MCF 10A (cell line): ENCODE results near the gene P2RX2. TPM values are rescaled to one million over a fixed set of nuclear protein-coding genes. Genes with fewer than 3 reads are reported as not detected.

Source experiments
- BruUV-seq: library from RNA; stranded (reverse); fragments of 400-500 nt; replicated peaks from 2 replicates; lab custom pipeline; 2021; lab: Mats Ljungman, UMichigan
- CTCF ChIA-PET: fragments of 300-600 bp; sonication (Branson Sonifier 250); formaldehyde crosslinking; extraction: SDS; loops from one replicate; lab custom pipeline; 2021; ENCODE audit warnings: antibody characterized with exemption, inconsistent platforms; lab: Yijun Ruan, JAX
- POLR2A ChIA-PET: fragments of 300-600, 350-650 bp; sonication (Branson Sonifier 250); formaldehyde crosslinking; extraction: SDS; loops from one replicate; lab custom pipeline; 2020; ENCODE audit warnings: antibody characterized with exemption, inconsistent platforms; lab: Yijun Ruan, JAX
- DNase-seq: peaks from one replicate; pipeline ENCODE4 v3.0.0-alpha.2; 2018; ENCODE audit not compliant: unreplicated experiment
- H3K27ac Mint-ChIP-seq: one replicate; pipeline ENCODE4 v1.8.0; 2022; ENCODE audit warnings: mild to moderate bottlenecking, low read depth, mixed read lengths; ENCODE audit not compliant: unreplicated experiment
- H3K27me3 Mint-ChIP-seq: one replicate; pipeline ENCODE4 v1.8.0; 2022; ENCODE audit warnings: mixed read lengths; ENCODE audit not compliant: insufficient read depth, unreplicated experiment
- H3K36me3 Mint-ChIP-seq: one replicate; pipeline ENCODE4 v1.8.0; 2022; ENCODE audit warnings: mild to moderate bottlenecking, moderate library complexity, mixed read lengths; ENCODE audit not compliant: insufficient read depth, unreplicated experiment
- H3K4me1 Mint-ChIP-seq: one replicate; pipeline ENCODE4 v1.8.0; 2022; ENCODE audit warnings: mixed read lengths; ENCODE audit not compliant: insufficient read depth, unreplicated experiment
- H3K4me3 Mint-ChIP-seq: one replicate; pipeline ENCODE4 v1.8.0; 2022; ENCODE audit warnings: mild to moderate bottlenecking, moderate library complexity, mixed read lengths; ENCODE audit not compliant: unreplicated experiment
- H3K9me3 Mint-ChIP-seq: one replicate; pipeline ENCODE4 v1.8.0; 2022; ENCODE audit warnings: mixed read lengths; ENCODE audit not compliant: unreplicated experiment
- CTCF ChIP-seq: fragments of 200-600 bp; IDR thresholded peaks from one replicate; pipeline ENCODE4 v1.8.0; 2022; ENCODE audit warnings: antibody characterized with exemption, mild to moderate bottlenecking; ENCODE audit not compliant: unreplicated experiment
- intact Hi-C: fragments of 100-400 bp; cut with micrococcal nuclease; formaldehyde crosslinking; loops from 2 replicates; pipeline ENCODE4 v1.14.1; 2022
- total RNA-seq: library from RNA; stranded (reverse); gene quantifications from 2 replicates; pipeline ENCODE4 v1.2.3, GENCODE V29; 2022

The P2RX2 gene
- total RNA-seq, 1 experiment from 2014 or later, result not detected

GRCh38 chr12:132582582-132583410, 35.8 kb upstream of the P2RX2 start:
- Mint-ChIP-seq H3K27me3 (no peaks in the 10 kb centered on the region), H3K9me3 (no peaks in the 10 kb centered on the region), H3K27ac (no peak overlapping the region), H3K4me3 (no peak overlapping the region), H3K4me1 (no peaks in the 10 kb centered on the region), H3K36me3 (peaks cover 18% of the 10 kb centered on the region)
- ChIA-PET CTCF (interaction anchor here (0.6 kb wide), 2 partner anchors 18 to 20 kb away, joined by 3 to 4 read pairs; no protein-coding TSS in a partner anchor), POLR2A (no interaction called here)
- BruUV-seq, result no TSS peak
- no peak for DNase-seq
- intact Hi-C loops, result no loop called here
- TF ChIP-seq CTCF, result no peak

DNA sequence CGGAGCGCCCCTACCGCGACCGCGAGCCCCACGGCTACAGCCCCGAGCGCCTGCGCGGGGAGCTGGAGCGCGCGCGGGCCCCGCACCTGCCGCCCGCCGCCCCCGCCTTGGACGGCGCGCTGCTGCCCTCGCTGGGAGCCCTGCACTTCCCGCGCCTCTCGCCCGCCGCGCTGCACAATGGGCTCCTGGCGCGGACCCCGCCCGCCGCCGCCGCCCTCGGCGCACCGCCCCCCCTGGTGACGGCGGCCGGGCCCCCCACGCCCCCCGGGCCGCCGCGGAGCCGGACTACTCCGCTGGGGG, 35.2 kb upstream of the P2RX2 start:
- Mint-ChIP-seq H3K36me3 (peaks cover 18% of the 10 kb centered on the region), H3K9me3 (no peaks in the 10 kb centered on the region), H3K4me1 (no peaks in the 10 kb centered on the region), H3K4me3 (no peak overlapping the region), H3K27ac (no peak overlapping the region), H3K27me3 (no peaks in the 10 kb centered on the region)
- POLR2A ChIA-PET, result no interaction called here
- intact Hi-C loops, result no loop called here
- TF ChIP-seq CTCF, result no peak
- CTCF ChIA-PET, result no interaction called here
- no peak for DNase-seq
- BruUV-seq, result no TSS peak

GRCh38 chr12:132583736-132584135, 34.8 kb upstream of the P2RX2 start:
- H3K27me3 Mint-ChIP-seq, result no peaks in the 10 kb centered on the region

DNA sequence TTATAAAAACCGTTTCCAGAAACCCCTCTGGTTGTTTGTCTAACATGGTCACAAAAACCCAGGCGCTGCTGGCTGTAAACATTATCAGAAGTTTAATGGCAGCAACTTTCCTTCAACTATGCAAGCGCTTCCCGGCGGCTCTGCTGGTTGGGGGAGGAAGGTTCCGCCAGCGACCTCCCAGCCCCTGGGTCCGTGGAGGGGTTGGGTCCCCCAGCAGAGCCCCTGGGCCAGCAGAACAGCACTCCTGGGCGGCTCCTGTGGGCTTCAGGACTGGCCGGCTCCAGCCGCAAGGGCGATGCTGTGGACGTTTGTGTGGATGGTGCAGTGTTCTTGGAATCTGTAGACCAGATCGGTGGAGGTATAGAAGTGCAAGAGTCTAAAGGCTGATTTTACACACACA, 34.1 kb upstream of the P2RX2 start:
- H3K27me3 Mint-ChIP-seq, result no peaks in the 10 kb centered on the region

More at GRCh38 chr12:132583736-132584135, 34.8 kb upstream of the P2RX2 start:
- ChIA-PET CTCF (no interaction called here), POLR2A (no interaction called here)
- intact Hi-C loops, result no loop called here
- DNase-seq, result no peak
- no peaks in the 10 kb centered on the region for H3K4me1 Mint-ChIP-seq
- H3K36me3 Mint-ChIP-seq, result peaks cover 18% of the 10 kb centered on the region
- no peaks in the 10 kb centered on the region for H3K9me3 Mint-ChIP-seq
- TF ChIP-seq CTCF, result no peak
- TSS peak; percentile 63 for BruUV-seq
- no peak overlapping the region for H3K27ac Mint-ChIP-seq
- no peak overlapping the region for H3K4me3 Mint-ChIP-seq

More for the DNA sequence above, 34.1 kb upstream of the P2RX2 start:
- POLR2A ChIA-PET, result no interaction called here
- CTCF ChIA-PET, result no interaction called here
- Mint-ChIP-seq H3K4me1 (no peaks in the 10 kb centered on the region), H3K27ac (no peak overlapping the region), H3K4me3 (no peak overlapping the region), H3K36me3 (peaks cover 16% of the 10 kb centered on the region), H3K9me3 (no peaks in the 10 kb centered on the region)
- no TSS peak for BruUV-seq
- DNase-seq, result no peak
- intact Hi-C loops, result no loop called here
- TF ChIP-seq CTCF, result no peak
